ENCODE data around the gene PROCA1.

DNA sequence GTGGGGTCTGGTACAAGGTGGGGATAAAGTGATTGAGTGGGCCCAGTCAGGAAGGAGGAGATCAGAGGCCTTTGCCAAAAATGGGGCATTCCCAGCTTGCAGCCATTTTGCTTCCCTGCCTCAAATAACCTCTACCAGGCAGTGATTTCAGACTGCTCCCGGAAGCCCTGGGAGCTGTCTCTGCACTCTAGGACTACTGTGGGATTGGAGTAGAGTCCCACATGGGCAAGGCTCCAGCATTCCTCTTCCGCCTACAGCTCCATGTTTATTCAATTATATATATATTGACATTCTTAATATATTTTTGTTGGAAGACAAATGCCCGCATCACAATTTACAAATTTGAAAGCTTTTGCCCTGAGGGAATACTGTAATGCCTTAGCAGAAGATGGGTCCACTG, 36.2 kb downstream of the PROCA1 start:
- no peak for TF ChIP-seq ZNF232 (CRISPR knock-in tag; IDR thresholded peaks at IDR 0.05; ENCODE audit: borderline replicate concordance)
- no peak for TF ChIP-seq PBX3 (CRISPR knock-in tag; IDR thresholded peaks at IDR 0.05; ENCODE audit: borderline replicate concordance)
- TF ChIP-seq, protein P1, sequence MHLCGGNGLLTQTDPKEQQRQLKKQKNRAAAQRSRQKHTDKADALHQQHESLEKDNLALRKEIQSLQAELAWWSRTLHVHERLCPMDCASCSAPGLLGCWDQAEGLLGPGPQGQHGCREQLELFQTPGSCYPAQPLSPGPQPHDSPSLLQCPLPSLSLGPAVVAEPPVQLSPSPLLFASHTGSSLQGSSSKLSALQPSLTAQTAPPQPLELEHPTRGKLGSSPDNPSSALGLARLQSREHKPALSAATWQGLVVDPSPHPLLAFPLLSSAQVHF (CRISPR knock-in tag; IDR thresholded peaks at IDR 0.05): no peak

All from HepG2 (cell line).